Measurements from ENCODE around the gene ATP13A4.

ATP13A4 gene

GRCh38 chr3:193387596-193387995 is 167.1 kb downstream of the ATP13A4 start:
- DNase-seq, result no peak

- no peak for DNase-seq
These were observed 176.0 kb downstream of the ATP13A4 start, which contains the start of gene ATP13A5 for GRCh38 chr3:193378706-193379105. Gene ATP13A5, minus strand, starts transcription at chr3:193378753. Its CDS starts 28 bp downstream, at chr3:193378725.

DNA sequence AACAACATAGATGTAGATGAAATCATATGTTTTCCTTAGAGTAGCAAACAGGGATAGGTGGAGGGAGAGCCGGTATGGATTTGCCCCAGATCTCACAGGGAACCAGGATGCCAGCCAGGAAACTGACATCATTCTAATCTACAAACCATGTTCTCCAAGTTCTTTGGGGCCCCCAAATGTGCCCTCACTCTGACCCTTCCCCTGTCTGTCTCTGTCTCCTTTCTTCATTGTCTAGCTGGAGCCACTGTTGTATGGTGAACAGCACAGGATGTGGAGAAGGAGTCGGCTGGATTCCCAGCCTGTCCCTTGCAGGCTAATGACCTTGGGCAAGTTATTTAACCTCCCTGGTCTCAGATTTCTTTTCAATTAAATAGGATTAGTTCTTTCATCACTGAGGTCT is 177.1 kb downstream of the ATP13A4 start:
- DNase-seq, result no peak

DNA sequence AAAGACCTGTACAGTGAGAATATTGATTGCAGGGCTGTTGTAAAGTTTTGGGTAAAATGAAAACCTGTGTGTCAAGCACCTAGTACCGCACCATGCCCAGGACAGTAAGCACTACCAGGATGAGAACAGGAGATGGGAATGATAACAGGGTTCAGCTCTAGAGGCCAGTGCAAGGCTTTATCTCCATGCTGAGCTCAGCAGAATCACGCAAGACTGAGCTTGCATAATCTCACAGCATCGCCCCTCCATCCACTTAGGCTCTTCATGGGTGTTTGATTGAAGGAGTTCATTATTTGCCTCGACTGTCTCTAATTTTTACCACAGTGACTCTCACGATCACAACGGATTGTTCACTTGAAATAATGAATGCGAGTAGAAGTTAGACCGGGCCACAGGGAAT is 179.1 kb downstream of the ATP13A4 start:
- DNase-seq, result no peak

GRCh38 chr3:193372783-193373182 is 181.9 kb downstream of the ATP13A4 start:
- DNase-seq, result no peak

GRCh38 chr3:193367868-193368267 is 186.8 kb downstream of the ATP13A4 start:
- no peak for DNase-seq

DNA sequence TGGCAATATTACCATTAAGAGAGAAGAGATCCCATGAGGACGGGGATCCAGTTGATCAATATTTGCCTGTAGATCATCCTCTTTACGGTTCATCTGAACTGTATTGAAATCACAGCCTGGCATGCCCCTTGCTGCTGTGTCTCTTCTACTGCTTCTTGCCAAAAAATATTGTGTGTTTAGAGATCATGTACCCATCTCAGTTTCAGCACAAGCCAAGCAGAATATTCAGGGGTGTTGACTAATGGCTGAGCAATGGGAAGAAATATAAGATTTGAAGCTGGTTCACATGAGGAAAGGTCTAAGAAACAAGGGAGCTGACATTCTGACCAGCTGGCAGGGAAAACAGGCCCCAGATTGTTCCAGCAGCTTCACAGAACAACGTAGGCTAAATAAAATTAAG is 197.4 kb downstream of the ATP13A4 start:
- DNase-seq, result no peak

- DNase-seq, result no peak
These were observed 200.3 kb downstream of the ATP13A4 start for GRCh38 chr3:193354423-193354822.
